ENCODE results near the gene SNAPC3. TPM values are rescaled to one million over a fixed set of nuclear protein-coding genes. Genes with fewer than 3 reads are reported as not detected.

SNAPC3 gene
- polyA plus RNA-seq, 1 experiment = 12.5 TPM

- ChIA-PET POLR2A (no interaction called here), CTCF (no interaction called here)
- Histone ChIP-seq H3K4me3 (ENCODE audit: low read depth, low read length) (no peak overlapping the region), H3K36me3 (ENCODE audit: control insufficient read depth, insufficient read depth, low read length) (no peaks in the 10 kb centered on the region), H3K27me3 (ENCODE audit: control insufficient read depth, insufficient read depth, low read length) (no peaks in the 10 kb centered on the region)
- no peak for TF ChIP-seq CTCF (IDR thresholded peaks at IDR 0.05; ENCODE audit: insufficient read depth, low read depth, low read length)
- no peak for DNase-seq (ENCODE audit: low read depth)
Observed at GRCh38 chr9:15389631-15390030, 33.0 kb upstream of the SNAPC3 start.

GRCh38 chr9:15390201-15390600 lies 32.5 kb upstream of the SNAPC3 start:
- POLR2A ChIA-PET = no interaction called here
- CTCF ChIA-PET = no interaction called here

GRCh38 chr9:15392363-15392762 lies 30.3 kb upstream of the SNAPC3 start:
- POLR2A ChIA-PET = interaction anchor here (0.5 kb wide), 1 partner anchor 104 kb away, joined by 6 read pairs; no protein-coding TSS in a partner anchor
- Histone ChIP-seq H3K36me3 (ENCODE audit: control insufficient read depth, insufficient read depth, low read length) (no peaks in the 10 kb centered on the region), H3K4me3 (ENCODE audit: low read depth, low read length) (no peak overlapping the region), H3K27me3 (ENCODE audit: control insufficient read depth, insufficient read depth, low read length) (no peaks in the 10 kb centered on the region)
- CTCF ChIA-PET = interaction anchor here (0.8 kb wide), 1 partner anchor 10 kb away, joined by 3 read pairs; no protein-coding TSS in a partner anchor
- TF ChIP-seq CTCF (IDR thresholded peaks at IDR 0.05; ENCODE audit: insufficient read depth, low read depth, low read length) = no peak
- DNase-seq (ENCODE audit: low read depth) = no peak

More at GRCh38 chr9:15390201-15390600, 32.5 kb upstream of the SNAPC3 start:
- no peak for TF ChIP-seq CTCF (IDR thresholded peaks at IDR 0.05; ENCODE audit: insufficient read depth, low read depth, low read length)
- no peak overlapping the region for H3K4me3 ChIP-seq (ENCODE audit: low read depth, low read length)
- DNase-seq (ENCODE audit: low read depth) = no peak
- H3K36me3 ChIP-seq (ENCODE audit: control insufficient read depth, insufficient read depth, low read length) = no peaks in the 10 kb centered on the region
- no peaks in the 10 kb centered on the region for H3K27me3 ChIP-seq (ENCODE audit: control insufficient read depth, insufficient read depth, low read length)

GRCh38 chr9:15400281-15400941 lies 22.3 kb upstream of the SNAPC3 start:
- H3K27me3 ChIP-seq (ENCODE audit: control insufficient read depth, insufficient read depth, low read length) = no peaks in the 10 kb centered on the region
- DNase-seq (ENCODE audit: low read depth) = no peak
- no peaks in the 10 kb centered on the region for H3K36me3 ChIP-seq (ENCODE audit: control insufficient read depth, insufficient read depth, low read length)
- no peak overlapping the region for H3K4me3 ChIP-seq (ENCODE audit: low read depth, low read length)
- ChIA-PET CTCF (interaction anchor here (0.7 kb wide), 1 partner anchor 16 kb away, joined by 3 read pairs; no protein-coding TSS in a partner anchor), POLR2A (no interaction called here)
- TF ChIP-seq CTCF (IDR thresholded peaks at IDR 0.05; ENCODE audit: insufficient read depth, low read depth, low read length) = no peak

GRCh38 chr9:15401266-15401665 lies 21.4 kb upstream of the SNAPC3 start:
- Histone ChIP-seq H3K36me3 (ENCODE audit: control insufficient read depth, insufficient read depth, low read length) (no peaks in the 10 kb centered on the region), H3K27me3 (ENCODE audit: control insufficient read depth, insufficient read depth, low read length) (no peaks in the 10 kb centered on the region), H3K4me3 (ENCODE audit: low read depth, low read length) (no peak overlapping the region)
- DNase-seq (ENCODE audit: low read depth) = no peak
- no peak for TF ChIP-seq CTCF (IDR thresholded peaks at IDR 0.05; ENCODE audit: insufficient read depth, low read depth, low read length)
- ChIA-PET POLR2A (no interaction called here), CTCF (no interaction called here)

Measured in BJ (cell line).